HCT116 (cell line): ENCODE results near the gene UCHL3. TPM values are rescaled to one million over a fixed set of nuclear protein-coding genes. Genes with fewer than 3 reads are reported as not detected.

Experiments
- ATAC-seq: fragments of 200-7000 bp; cut with Tn5 transposase; 2 replicates; pipeline ENCODE4 v1.9.1; 2020; ENCODE audit warnings: mild to moderate bottlenecking, moderate library complexity
- BruUV-seq: library from RNA; stranded (reverse); fragments of 400-500 nt; replicated peaks from 2 replicates; lab custom pipeline; 2021; lab: Mats Ljungman, UMichigan
- CTCF ChIA-PET: fragments of 300-600 bp; sonication (Branson Sonifier 250); formaldehyde crosslinking; loops from one replicate; lab custom pipeline; 2021; ENCODE audit warnings: antibody characterized with exemption; lab: Charles Lee
- POLR2A ChIA-PET: fragments of 300-600, 350-600 bp; sonication (Branson Sonifier 250); formaldehyde crosslinking; loops from one replicate; lab custom pipeline; 2021; ENCODE audit warnings: antibody characterized with exemption; lab: Charles Lee
- RAD21 ChIA-PET, 2 experiments: fragments of 300-600 bp; sonication (Branson Sonifier 250); formaldehyde crosslinking; loops; one replicate each; lab custom pipeline; 2023; ENCODE audit warnings: low total read pairs in 2 of 2; ENCODE audit not compliant: uncharacterized antibody in 2 of 2, unreplicated experiment in 2 of 2, low non-redundant PET in 1 of 2; lab: Charles Lee
- DNase-seq: peaks from one replicate; pipeline ENCODE4 v3.0.0-alpha.2; 2010; ENCODE audit warnings: low read depth, low spot score
- H2AFZ ChIP-seq: fragments of 200-600 bp; shearing (Covaris generic), sonication (generic); 2 replicates; pipeline ENCODE4 v1.6.1; 2017; ENCODE audit warnings: low read depth, mixed run types, mixed read lengths, antibody characterized with exemption, low read length; ENCODE audit not compliant: poor library complexity, severe bottlenecking
- H3K27ac ChIP-seq: 2 replicates; pipeline ENCODE4 v1.5.1; 2012; ENCODE audit warnings: low read depth, low read length
- H3K27me3 ChIP-seq: fragments of 200-600 bp; sonication (generic); 2 replicates; pipeline ENCODE4 v1.6.1; 2016; ENCODE audit warnings: mixed run types, low read length, mixed read lengths; ENCODE audit not compliant: insufficient read depth
- H3K36me3 ChIP-seq, 2 experiments: fragments of 200-500 bp in 1 of 2; fragments of 200-600 bp in 1 of 2; sonication (Bioruptor generic) in 1 of 2; sonication (generic) in 1 of 2; 2 replicates each; pipeline versions ENCODE4 v1.5.1 to v1.6.1; 2014 to 2016; ENCODE audit warnings: low read length in 2 of 2, inconsistent platforms in 1 of 2, mixed read lengths in 1 of 2, mixed run types in 1 of 2; ENCODE audit not compliant: insufficient read depth in 2 of 2, control insufficient read depth in 1 of 2
- H3K4me1 ChIP-seq, 2 experiments: fragments of 200-600 bp in 1 of 2; sonication (generic) in 1 of 2; 2 replicates each; pipeline versions ENCODE4 v1.5.1 to v1.6.1; 2012 to 2017; ENCODE audit warnings: low read length in 2 of 2, inconsistent platforms in 1 of 2, mild to moderate bottlenecking in 1 of 2, mixed read lengths in 1 of 2, mixed run types in 1 of 2, moderate library complexity in 1 of 2; ENCODE audit not compliant: insufficient read depth in 2 of 2, control insufficient read depth in 1 of 2
- H3K4me2 ChIP-seq: fragments of 200-600 bp; sonication (generic); 2 replicates; pipeline ENCODE4 v1.6.1; 2017; ENCODE audit warnings: mixed run types, low read length, mixed read lengths
- H3K4me3 ChIP-seq, 2 experiments: fragments of 200-600 bp in 1 of 2; sonication (generic) in 1 of 2; replicated peaks in 1 of 2; 2 replicates each; pipeline ENCODE4 v1.5.1; 2011 to 2016; ENCODE audit warnings: low read length in 2 of 2, control low read depth in 1 of 2, low read depth in 1 of 2, mild to moderate bottlenecking in 1 of 2, mixed read lengths in 1 of 2, mixed run types in 1 of 2
- H3K79me2 ChIP-seq: fragments of 200-600 bp; sonication (generic); 2 replicates; pipeline ENCODE4 v1.6.1; 2017; ENCODE audit warnings: mild to moderate bottlenecking, mixed run types, low read length, moderate library complexity, mixed read lengths; ENCODE audit not compliant: insufficient read depth
- H3K9ac ChIP-seq: fragments of 200-600 bp; sonication (generic); 2 replicates; pipeline ENCODE4 v1.6.1; 2016; ENCODE audit warnings: low read length, mixed read lengths
- H3K9me2 ChIP-seq: fragments of 200-600 bp; sonication (generic), shearing (Covaris generic); 2 replicates; pipeline ENCODE4 v1.6.1; 2017; ENCODE audit warnings: mixed run types, mild to moderate bottlenecking, moderate library complexity; ENCODE audit not compliant: insufficient read depth
- H3K9me3 ChIP-seq, 2 experiments: fragments of 200-500 bp in 1 of 2; fragments of 200-600 bp in 1 of 2; sonication (Bioruptor generic) in 1 of 2; sonication (generic) in 1 of 2; 2 replicates each; pipeline ENCODE4 v1.6.1; 2014 to 2017; ENCODE audit warnings: low read length in 2 of 2, mixed read lengths in 2 of 2, inconsistent platforms in 1 of 2, low read depth in 1 of 2, mild to moderate bottlenecking in 1 of 2, mixed run types in 1 of 2, moderate library complexity in 1 of 2; ENCODE audit not compliant: control insufficient read depth in 1 of 2, insufficient read depth in 1 of 2
- H4K20me1 ChIP-seq: fragments of 200-600 bp; sonication (generic), shearing (Covaris generic); 2 replicates; pipeline ENCODE4 v1.6.1; 2017; ENCODE audit warnings: mixed run types, mild to moderate bottlenecking, moderate library complexity; ENCODE audit not compliant: insufficient read depth
- CBX3 ChIP-seq: IDR thresholded peaks from 2 replicates; pipeline ENCODE4 v1.6.1; 2012; ENCODE audit warnings: low read depth
- CEBPB ChIP-seq: IDR thresholded peaks from 2 replicates; pipeline ENCODE4 v1.6.1; 2012; ENCODE audit warnings: low read depth
- EGR1 ChIP-seq: IDR thresholded peaks from 2 replicates; pipeline ENCODE4 v1.6.1; 2012; ENCODE audit warnings: low read depth
- EZH2 ChIP-seq: fragments of 200-600 bp; sonication (generic); IDR thresholded peaks from 2 replicates; pipeline ENCODE4 v1.6.1; 2017; ENCODE audit warnings: antibody characterized with exemption, mixed run types
- FOSL1 ChIP-seq: IDR thresholded peaks from 2 replicates; pipeline ENCODE4 v1.6.1; 2012; ENCODE audit warnings: low read depth
- JUND ChIP-seq: IDR thresholded peaks from 2 replicates; pipeline ENCODE4 v1.6.1; 2012
- MAX ChIP-seq: IDR thresholded peaks from 2 replicates; pipeline ENCODE4 v1.6.1; 2012
- POLR2A ChIP-seq: IDR thresholded peaks from 2 replicates; pipeline ENCODE4 v1.7.0; 2011; ENCODE audit warnings: borderline replicate concordance; ENCODE audit not compliant: insufficient read depth, insufficient read length; ENCODE audit errors: extremely low read depth
- POLR2AphosphoS5 ChIP-seq: IDR thresholded peaks from 2 replicates; pipeline ENCODE4 v1.6.1; 2011; ENCODE audit warnings: mild to moderate bottlenecking, low read depth, low read length, moderate library complexity
- SP1 ChIP-seq: IDR thresholded peaks from 2 replicates; pipeline ENCODE4 v1.6.1; 2012; ENCODE audit warnings: low read depth
- YY1 ChIP-seq: IDR thresholded peaks from 2 replicates; pipeline ENCODE4 v1.6.1; 2011; ENCODE audit warnings: low read length, low read depth, moderate library complexity, mild to moderate bottlenecking; ENCODE audit not compliant: insufficient replicate concordance; ENCODE audit errors: extremely low read depth
- ZBTB33 ChIP-seq: IDR thresholded peaks from 2 replicates; pipeline ENCODE4 v1.6.1; 2011; ENCODE audit warnings: mild to moderate bottlenecking, low read length, moderate library complexity; ENCODE audit not compliant: insufficient replicate concordance; ENCODE audit errors: extremely low read depth
- intact Hi-C: fragments of 100-400 bp; cut with micrococcal nuclease; formaldehyde crosslinking; loops from 2 replicates; pipeline ENCODE4 v1.10.0; 2022
- total RNA-seq: library from RNA; stranded (reverse); gene quantifications from one replicate; pipeline ENCODE4 v1.2.1, GENCODE V29; 2021; ENCODE audit not compliant: unreplicated experiment
- TF ChIP-seq, protein P1 (sequence below), 3 experiments: fragments of 200-600 bp in 1 of 3; sonication (generic) in 1 of 3; IDR thresholded peaks in 2 of 3; conservative IDR thresholded peaks in 1 of 3; 2 replicates each; pipeline ENCODE4 v1.5.1; 2012 to 2017; ENCODE audit warnings: low read depth in 2 of 3, low read length in 2 of 3, antibody characterized with exemption in 1 of 3, borderline replicate concordance in 1 of 3, control low read depth in 1 of 3, mild to moderate bottlenecking in 1 of 3, mixed read lengths in 1 of 3, mixed run types in 1 of 3, moderate library complexity in 1 of 3; ENCODE audit not compliant: insufficient read depth in 1 of 3

UCHL3 gene
- total RNA-seq, 1 experiment from 2014 or later: 32.4 TPM

GRCh38 chr13:75617230-75617629 is 67.6 kb downstream of the UCHL3 start:
- TF ChIP-seq EGR1 (no peak), SP1 (no peak), POLR2A (no peak), POLR2AphosphoS5 (no peak), MAX (no peak), YY1 (no peak), JUND (no peak), EZH2 (no peak), ZBTB33 (no peak), CEBPB (no peak), CBX3 (no peak), FOSL1 (no peak)
- TF ChIP-seq, protein P1, sequence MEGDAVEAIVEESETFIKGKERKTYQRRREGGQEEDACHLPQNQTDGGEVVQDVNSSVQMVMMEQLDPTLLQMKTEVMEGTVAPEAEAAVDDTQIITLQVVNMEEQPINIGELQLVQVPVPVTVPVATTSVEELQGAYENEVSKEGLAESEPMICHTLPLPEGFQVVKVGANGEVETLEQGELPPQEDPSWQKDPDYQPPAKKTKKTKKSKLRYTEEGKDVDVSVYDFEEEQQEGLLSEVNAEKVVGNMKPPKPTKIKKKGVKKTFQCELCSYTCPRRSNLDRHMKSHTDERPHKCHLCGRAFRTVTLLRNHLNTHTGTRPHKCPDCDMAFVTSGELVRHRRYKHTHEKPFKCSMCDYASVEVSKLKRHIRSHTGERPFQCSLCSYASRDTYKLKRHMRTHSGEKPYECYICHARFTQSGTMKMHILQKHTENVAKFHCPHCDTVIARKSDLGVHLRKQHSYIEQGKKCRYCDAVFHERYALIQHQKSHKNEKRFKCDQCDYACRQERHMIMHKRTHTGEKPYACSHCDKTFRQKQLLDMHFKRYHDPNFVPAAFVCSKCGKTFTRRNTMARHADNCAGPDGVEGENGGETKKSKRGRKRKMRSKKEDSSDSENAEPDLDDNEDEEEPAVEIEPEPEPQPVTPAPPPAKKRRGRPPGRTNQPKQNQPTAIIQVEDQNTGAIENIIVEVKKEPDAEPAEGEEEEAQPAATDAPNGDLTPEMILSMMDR (IDR thresholded peaks at IDR 0.05 in 2 of 3, conservative IDR thresholded peaks at IDR 0.05 in 1 of 3; ENCODE audit: borderline replicate concordance in 1 of 3, insufficient read depth in 1 of 3, low read depth in 2 of 3, low read length in 2 of 3): no peak
- BruUV-seq: no TSS peak
- Histone ChIP-seq H3K27ac (no peak overlapping the region), H3K36me3 (no peaks in the 10 kb centered on the region), H4K20me1 (no peaks in the 10 kb centered on the region), H3K27me3 (no peaks in the 10 kb centered on the region), H3K4me3 (no peak overlapping the region), H2AFZ (no peak overlapping the region), H3K79me2 (no peaks in the 10 kb centered on the region), H3K9me2 (no peaks in the 10 kb centered on the region), H3K9ac (no peak overlapping the region), H3K4me2 (no peak overlapping the region), H3K9me3 (no peaks in the 10 kb centered on the region), H3K4me1 (no peaks in the 10 kb centered on the region)
- DNase-seq: no peak
- intact Hi-C loops: no loop called here
- POLR2A ChIA-PET: no interaction called here
- no peak for ATAC-seq
- RAD21 ChIA-PET: no interaction called here
- CTCF ChIA-PET: no interaction called here
